IPS-20b (cell line): ENCODE results near the gene GDF3.
"Not testable (repeated sequence)": the region's sequence is repeated elsewhere in the genome, so short reads cannot be mapped to it uniquely, and the experiment has no call there.

Experiments
- H3K27ac ChIP-seq: one replicate; pipeline ENCODE4 v1.5.1; 2013; ENCODE audit warnings: low read length
- H3K27me3 ChIP-seq: 2 replicates; pipeline ENCODE4 v1.6.1; 2013; ENCODE audit warnings: mild to moderate bottlenecking, low read length, inconsistent platforms; ENCODE audit not compliant: insufficient read depth
- H3K36me3 ChIP-seq: 2 replicates; pipeline ENCODE4 v1.6.1; 2013; ENCODE audit warnings: low read depth, mild to moderate bottlenecking, inconsistent platforms, low read length, moderate library complexity; ENCODE audit not compliant: insufficient read depth
- H3K4me1 ChIP-seq: 2 replicates; pipeline ENCODE4 v1.6.1; 2013; ENCODE audit warnings: mild to moderate bottlenecking, control low read depth, inconsistent platforms, low read length, moderate library complexity; ENCODE audit not compliant: insufficient read depth
- H3K4me3 ChIP-seq: 2 replicates; pipeline ENCODE4 v1.5.1; 2013; ENCODE audit warnings: mild to moderate bottlenecking, low read length, inconsistent platforms
- H3K9ac ChIP-seq: 2 replicates; pipeline ENCODE4 v1.6.1; 2013; ENCODE audit warnings: low read depth, mild to moderate bottlenecking, inconsistent platforms, low read length, moderate library complexity
- H3K9me3 ChIP-seq: 2 replicates; pipeline ENCODE4 v1.6.1; 2013; ENCODE audit warnings: mild to moderate bottlenecking, low read depth, low read length, inconsistent platforms; ENCODE audit not compliant: insufficient read depth

The GDF3 gene

GRCh38 chr12:7695566-7696197 is at the start of gene GDF3:
Gene GDF3, minus strand, starts transcription at chr12:7695775. Its CDS starts 47 bp downstream, at chr12:7695728.
- H3K36me3 ChIP-seq = no peaks in the 10 kb centered on the region
- peak within 1 kb of the TSS; percentile 47 for H3K4me3 ChIP-seq
- peaks cover 13% of the 10 kb centered on the region; the same call in 1 of the 2 replicates for H3K4me1 ChIP-seq
- H3K27ac ChIP-seq = peak within 1 kb of the TSS; percentile 20
- H3K9ac ChIP-seq = peak within 1 kb of the TSS; percentile 50
- no peaks in the 10 kb centered on the region for H3K9me3 ChIP-seq
- no peaks in the 10 kb centered on the region for H3K27me3 ChIP-seq

- no peaks in the 10 kb centered on the region for H3K9me3 ChIP-seq
Observed at GRCh38 chr12:7732993-7733392, 37.4 kb upstream of the GDF3 start.

GRCh38 chr12:7731486-7731885 is 35.9 kb upstream of the GDF3 start:
- Histone ChIP-seq H3K4me3 (no peak overlapping the region), H3K36me3 (no peaks in the 10 kb centered on the region), H3K27ac (no peak overlapping the region), H3K9ac (no peak overlapping the region), H3K27me3 (no peaks in the 10 kb centered on the region), H3K9me3 (no peaks in the 10 kb centered on the region), H3K4me1 (peaks cover 9% of the 10 kb centered on the region)

More at GRCh38 chr12:7732993-7733392, 37.4 kb upstream of the GDF3 start:
- Histone ChIP-seq H3K4me3 (no peak overlapping the region), H3K4me1 (peaks cover 9% of the 10 kb centered on the region), H3K27me3 (no peaks in the 10 kb centered on the region), H3K27ac (no peak overlapping the region), H3K9ac (no peak overlapping the region), H3K36me3 (no peaks in the 10 kb centered on the region)

GRCh38 chr12:7730984-7731383 is 35.4 kb upstream of the GDF3 start:
- not testable (repeated sequence) for H3K9me3 ChIP-seq, H3K27me3 ChIP-seq, H3K4me1 ChIP-seq, H3K36me3 ChIP-seq, H3K4me3 ChIP-seq, H3K27ac ChIP-seq, H3K9ac ChIP-seq

- Histone ChIP-seq H3K27ac (no peak overlapping the region), H3K9ac (no peak overlapping the region), H3K9me3 (0 out of 2 replicates have a peak, but pooled peaks cover 2% of the 10 kb centered on the region), H3K4me3 (no peak overlapping the region), H3K36me3 (no peaks in the 10 kb centered on the region), H3K27me3 (no peaks in the 10 kb centered on the region), H3K4me1 (peaks cover 9% of the 10 kb centered on the region)
Observed at GRCh38 chr12:7729746-7730145, 34.2 kb upstream of the GDF3 start.

GRCh38 chr12:7723926-7724325 is 28.4 kb upstream of the GDF3 start:
- H3K27ac ChIP-seq = no peak overlapping the region
- no peaks in the 10 kb centered on the region for H3K4me1 ChIP-seq
- no peaks in the 10 kb centered on the region for H3K36me3 ChIP-seq
- 0 out of 2 replicates have a peak, but pooled peaks cover 2% of the 10 kb centered on the region for H3K9me3 ChIP-seq
- no peak overlapping the region for H3K4me3 ChIP-seq
- H3K9ac ChIP-seq = no peak overlapping the region
- H3K27me3 ChIP-seq = no peaks in the 10 kb centered on the region

- no peaks in the 10 kb centered on the region for H3K27me3 ChIP-seq
- no peaks in the 10 kb centered on the region for H3K9me3 ChIP-seq
- peaks cover 4% of the 10 kb centered on the region for H3K4me1 ChIP-seq
Observed at GRCh38 chr12:7719946-7720730, 24.6 kb upstream of the GDF3 start.

GRCh38 chr12:7716381-7716780 is 20.8 kb upstream of the GDF3 start:
- H3K4me3 ChIP-seq = no peak overlapping the region
- H3K9ac ChIP-seq = 0 out of 2 replicates have a peak overlapping the region, but pooled peaks have one; percentile 55
- H3K27me3 ChIP-seq = no peaks in the 10 kb centered on the region
- no peak overlapping the region for H3K27ac ChIP-seq
- H3K36me3 ChIP-seq = no peaks in the 10 kb centered on the region
- no peaks in the 10 kb centered on the region for H3K9me3 ChIP-seq
- H3K4me1 ChIP-seq = peaks cover 4% of the 10 kb centered on the region

More at GRCh38 chr12:7719946-7720730, 24.6 kb upstream of the GDF3 start:
- Histone ChIP-seq H3K9ac (no peak overlapping the region), H3K36me3 (no peaks in the 10 kb centered on the region), H3K4me3 (no peak overlapping the region), H3K27ac (no peak overlapping the region)

- Histone ChIP-seq H3K9me3 (no peaks in the 10 kb centered on the region), H3K4me3 (no peak overlapping the region), H3K27me3 (no peaks in the 10 kb centered on the region), H3K4me1 (peaks cover 13% of the 10 kb centered on the region), H3K27ac (no peak overlapping the region), H3K36me3 (no peaks in the 10 kb centered on the region), H3K9ac (no peak overlapping the region)
Observed at GRCh38 chr12:7712841-7713442, 17.4 kb upstream of the GDF3 start.

- Histone ChIP-seq H3K36me3 (no peaks in the 10 kb centered on the region), H3K4me3 (no peak within 1 kb of the TSS), H3K27ac (no peak within 1 kb of the TSS), H3K9me3 (no peaks in the 10 kb centered on the region), H3K4me1 (peaks cover 10% of the 10 kb centered on the region; the same call in 1 of the 2 replicates), H3K27me3 (no peaks in the 10 kb centered on the region), H3K9ac (no peak within 1 kb of the TSS)
Observed at GRCh38 chr12:7711133-7711532, 15.6 kb upstream of the GDF3 start, which contains the start of gene DPPA3. Gene DPPA3, plus strand, starts transcription at chr12:7711433. Its CDS starts 138 bp downstream, at chr12:7711571.

GRCh38 chr12:7709969-7710675 is 14.5 kb upstream of the GDF3 start:
- Histone ChIP-seq H3K9ac (no peak overlapping the region), H3K36me3 (no peaks in the 10 kb centered on the region), H3K9me3 (no peaks in the 10 kb centered on the region), H3K4me1 (peaks cover 10% of the 10 kb centered on the region; the same call in 1 of the 2 replicates), H3K4me3 (no peak overlapping the region), H3K27me3 (no peaks in the 10 kb centered on the region), H3K27ac (no peak overlapping the region)
